Trophoblast cell (in vitro differentiated cells and primary cell): Measurements from ENCODE around the gene KIF5C.
"Not testable (repeated sequence)": the region's sequence is repeated elsewhere in the genome, so short reads cannot be mapped to it uniquely, and the experiment has no call there.

Experiments
- DNase-seq, 2 donors: peaks; one replicate each; pipeline ENCODE4 v3.0.0-alpha.2; 2016
- H2AFZ ChIP-seq: 2 replicates; pipeline ENCODE4 v1.6.1; 2013; ENCODE audit warnings: low read length, moderate library complexity, mild to moderate bottlenecking; ENCODE audit not compliant: insufficient read depth, poor library complexity
- H2AK5ac ChIP-seq: 2 replicates; pipeline ENCODE4 v1.6.1; 2013; ENCODE audit warnings: mild to moderate bottlenecking, low read length
- H2BK120ac ChIP-seq: 2 replicates; pipeline ENCODE4 v1.6.1; 2013; ENCODE audit warnings: low read length, mild to moderate bottlenecking, moderate library complexity; ENCODE audit not compliant: insufficient read depth, poor library complexity
- H2BK12ac ChIP-seq: 2 replicates; pipeline ENCODE4 v1.6.1; 2013; ENCODE audit warnings: mild to moderate bottlenecking, low read length, moderate library complexity
- H2BK5ac ChIP-seq: 2 replicates; pipeline ENCODE4 v1.6.1; 2013; ENCODE audit warnings: low read length, low read depth, moderate library complexity, mild to moderate bottlenecking; ENCODE audit not compliant: poor library complexity
- H3K14ac ChIP-seq: 2 replicates; pipeline ENCODE4 v1.6.1; 2013; ENCODE audit warnings: mild to moderate bottlenecking, low read length
- H3K18ac ChIP-seq: 2 replicates; pipeline ENCODE4 v1.6.1; 2013; ENCODE audit warnings: mild to moderate bottlenecking, low read length
- H3K23ac ChIP-seq: 2 replicates; pipeline ENCODE4 v1.6.1; 2013; ENCODE audit warnings: low read length
- H3K27ac ChIP-seq: 2 replicates; pipeline ENCODE4 v1.5.1; 2013; ENCODE audit warnings: low read depth, mild to moderate bottlenecking, inconsistent platforms, low read length, moderate library complexity
- H3K27me3 ChIP-seq: 2 replicates; pipeline ENCODE4 v1.6.1; 2013; ENCODE audit warnings: inconsistent platforms, mild to moderate bottlenecking, low read length, moderate library complexity; ENCODE audit not compliant: insufficient read depth
- H3K36me3 ChIP-seq, 2 experiments: 1 replicate in 1 of 2; 2 replicates in 1 of 2; pipeline ENCODE4 v1.6.1; 2013; ENCODE audit warnings: low read length in 2 of 2, mild to moderate bottlenecking in 2 of 2, moderate library complexity in 1 of 2; ENCODE audit not compliant: insufficient read depth in 2 of 2, control insufficient read depth in 1 of 2
- H3K4ac ChIP-seq: 2 replicates; pipeline ENCODE4 v1.6.1; 2013; ENCODE audit warnings: low read depth, mild to moderate bottlenecking, low read length, moderate library complexity
- H3K4me1 ChIP-seq, 2 experiments: 1 replicate in 1 of 2; 2 replicates in 1 of 2; pipeline ENCODE4 v1.6.1; 2013; ENCODE audit warnings: low read length in 2 of 2, mild to moderate bottlenecking in 2 of 2, moderate library complexity in 1 of 2; ENCODE audit not compliant: insufficient read depth in 2 of 2, control insufficient read depth in 1 of 2
- H3K4me2 ChIP-seq: 2 replicates; pipeline ENCODE4 v1.6.1; 2013; ENCODE audit warnings: inconsistent platforms, mild to moderate bottlenecking, low read length, moderate library complexity
- H3K4me3 ChIP-seq: 2 replicates; pipeline ENCODE4 v1.5.1; 2013; ENCODE audit warnings: mild to moderate bottlenecking, low read depth, low read length, inconsistent platforms
- H3K79me1 ChIP-seq: one replicate; pipeline ENCODE4 v1.6.1; 2013; ENCODE audit warnings: low read length
- H3K79me2 ChIP-seq: 2 replicates; pipeline ENCODE4 v1.6.1; 2013; ENCODE audit warnings: low read length, mild to moderate bottlenecking; ENCODE audit not compliant: control insufficient read depth, insufficient read depth, poor library complexity
- H3K9ac ChIP-seq: 2 replicates; pipeline ENCODE4 v1.6.1; 2013; ENCODE audit warnings: mild to moderate bottlenecking, low read length
- H3K9me3 ChIP-seq: 2 replicates; pipeline ENCODE4 v1.6.1; 2013; ENCODE audit warnings: low read depth, mild to moderate bottlenecking, control low read depth, inconsistent platforms, low read length; ENCODE audit not compliant: insufficient read depth
- H4K12ac ChIP-seq: 2 replicates; pipeline ENCODE4 v1.6.1; 2013; ENCODE audit warnings: low read depth, mild to moderate bottlenecking, low read length, moderate library complexity
- H4K8ac ChIP-seq: 2 replicates; pipeline ENCODE4 v1.6.1; 2013; ENCODE audit warnings: low read depth, mild to moderate bottlenecking, low read length, moderate library complexity
- H4K91ac ChIP-seq: one replicate; pipeline ENCODE4 v1.6.1; 2013; ENCODE audit warnings: low read depth, mild to moderate bottlenecking, low read length, moderate library complexity
- WGBS: extraction: QIAGEN DNeasy Blood & Tissue Kit; methylation state at CpG from one replicate; pipeline ENCODE4 v1.1.7; 2013; ENCODE audit warnings: missing lambda C conversion rate; ENCODE audit not compliant: insufficient read length, insufficient coverage; ENCODE audit errors: extremely low coverage; 5-methylcytosine and 5-hydroxymethylcytosine counted together

KIF5C gene

GRCh38 chr2:148860037-148860436 is 15.0 kb upstream of the KIF5C start:
- no peak overlapping the region for H2BK12ac ChIP-seq
- no peak overlapping the region for H3K27ac ChIP-seq
- H3K79me1 ChIP-seq: no peaks in the 10 kb centered on the region
- H2AFZ ChIP-seq: no peak overlapping the region
- H3K4me3 ChIP-seq: no peak overlapping the region
- H3K23ac ChIP-seq: no peak overlapping the region
- no peak overlapping the region for H3K9ac ChIP-seq
- H3K36me3 ChIP-seq: no peaks in the 10 kb centered on the region
- no peak for DNase-seq
- H4K12ac ChIP-seq: no peak overlapping the region
- H3K18ac ChIP-seq: no peak overlapping the region
- H3K9me3 ChIP-seq: no peaks in the 10 kb centered on the region
- no peaks in the 10 kb centered on the region for H3K79me2 ChIP-seq
- H4K91ac ChIP-seq: no peak overlapping the region
- no peak overlapping the region for H3K14ac ChIP-seq
- no peak overlapping the region for H3K4ac ChIP-seq
- no peaks in the 10 kb centered on the region for H3K27me3 ChIP-seq
- no peak overlapping the region for H2BK5ac ChIP-seq
- no peak overlapping the region for H2BK120ac ChIP-seq
- no peak overlapping the region for H2AK5ac ChIP-seq
- no peak overlapping the region for H3K4me2 ChIP-seq
- no peaks in the 10 kb centered on the region for H3K4me1 ChIP-seq
- H4K8ac ChIP-seq: no peak overlapping the region
- WGBS: no CpG with 5 or more reads among the region's 3 CpGs

GRCh38 chr2:148861367-148861766 is 13.7 kb upstream of the KIF5C start:
- no peaks in the 10 kb centered on the region for H3K79me2 ChIP-seq
- no peak overlapping the region for H3K4me3 ChIP-seq
- H2AFZ ChIP-seq: no peak overlapping the region
- no peak overlapping the region for H3K23ac ChIP-seq
- H3K27ac ChIP-seq: no peak overlapping the region
- H3K18ac ChIP-seq: no peak overlapping the region
- H4K91ac ChIP-seq: no peak overlapping the region
- no peak overlapping the region for H2AK5ac ChIP-seq
- H2BK5ac ChIP-seq: no peak overlapping the region
- H3K27me3 ChIP-seq: no peaks in the 10 kb centered on the region
- no peak overlapping the region for H3K4ac ChIP-seq
- no peak for DNase-seq
- no peaks in the 10 kb centered on the region for H3K9me3 ChIP-seq
- H3K4me2 ChIP-seq: no peak overlapping the region
- H3K9ac ChIP-seq: no peak overlapping the region
- H4K8ac ChIP-seq: no peak overlapping the region
- no peak overlapping the region for H2BK120ac ChIP-seq
- WGBS: no CpG with 5 or more reads among the region's 5 CpGs
- H3K36me3 ChIP-seq: no peaks in the 10 kb centered on the region
- no peaks in the 10 kb centered on the region for H3K4me1 ChIP-seq
- H3K79me1 ChIP-seq: no peaks in the 10 kb centered on the region
- H3K14ac ChIP-seq: no peak overlapping the region
- no peak overlapping the region for H4K12ac ChIP-seq
- H2BK12ac ChIP-seq: no peak overlapping the region

GRCh38 chr2:148862478-148862877 is 12.5 kb upstream of the KIF5C start:
- not testable (repeated sequence) for H3K79me2 ChIP-seq, H3K14ac ChIP-seq, DNase-seq, H2BK12ac ChIP-seq, H3K79me1 ChIP-seq, H3K36me3 ChIP-seq, H3K23ac ChIP-seq, H2AFZ ChIP-seq, H4K12ac ChIP-seq, H3K27me3 ChIP-seq, H2AK5ac ChIP-seq, H2BK120ac ChIP-seq, H3K9me3 ChIP-seq, H3K27ac ChIP-seq, H4K91ac ChIP-seq, H3K4me2 ChIP-seq, H3K9ac ChIP-seq, H3K4me3 ChIP-seq, H3K4me1 ChIP-seq, H3K18ac ChIP-seq, H2BK5ac ChIP-seq, H4K8ac ChIP-seq, H3K4ac ChIP-seq
- no CpG with 5 or more reads among the region's 6 CpGs for WGBS

- no peaks in the 10 kb centered on the region for H3K4me1 ChIP-seq
- no peak overlapping the region for H3K4me2 ChIP-seq
- WGBS: no CpG with 5 or more reads among the region's 5 CpGs
- DNase-seq: no peak
- no peaks in the 10 kb centered on the region for H3K36me3 ChIP-seq
- no peak overlapping the region for H2AFZ ChIP-seq
- no peak overlapping the region for H3K9ac ChIP-seq
- no peak overlapping the region for H3K4ac ChIP-seq
- H3K27ac ChIP-seq: no peak overlapping the region
- no peak overlapping the region for H3K14ac ChIP-seq
- no peak overlapping the region for H3K23ac ChIP-seq
- no peaks in the 10 kb centered on the region for H3K27me3 ChIP-seq
- no peak overlapping the region for H2AK5ac ChIP-seq
- H4K8ac ChIP-seq: no peak overlapping the region
- H4K91ac ChIP-seq: no peak overlapping the region
- H3K79me2 ChIP-seq: no peaks in the 10 kb centered on the region
- no peak overlapping the region for H2BK120ac ChIP-seq
- H2BK12ac ChIP-seq: no peak overlapping the region
- H3K4me3 ChIP-seq: no peak overlapping the region
- H3K79me1 ChIP-seq: no peaks in the 10 kb centered on the region
- no peak overlapping the region for H3K18ac ChIP-seq
- no peak overlapping the region for H2BK5ac ChIP-seq
- no peaks in the 10 kb centered on the region for H3K9me3 ChIP-seq
- H4K12ac ChIP-seq: no peak overlapping the region
Observed at GRCh38 chr2:148865512-148865911, 9.5 kb upstream of the KIF5C start.
